ENCODE results near the gene PRLR. TPM values are rescaled to one million over a fixed set of nuclear protein-coding genes. Genes with fewer than 3 reads are reported as not detected.

The PRLR gene
- total and polyA plus RNA-seq, 2 of the 8 experiments (the other 6 are each of a cell fraction or from before 2014, with no cell fraction given) = 0.53 to 2.5 TPM

GRCh38 chr5:35115920-35116319, 114.4 kb downstream of the PRLR start (continued):
- TF ChIP-seq CHD7 (IDR thresholded peaks at IDR 0.05; ENCODE audit: insufficient replicate concordance, low read length) = no peak
- no peak for TF ChIP-seq CREB1 (IDR thresholded peaks at IDR 0.05)
